GM21423 (cell line): ENCODE results near the gene GRB10.

ENCODE experiments used
- ATAC-seq: cut with Tn5 transposase; IDR thresholded peaks from one replicate; pipeline ENCODE4 v1.9.1; 2021; ENCODE audit warnings: mild to moderate bottlenecking, moderate library complexity; ENCODE audit not compliant: unreplicated experiment

The GRB10 gene

GRCh38 chr7:50658696-50659095 is 124.0 kb downstream of the GRB10 start:
- no peak for ATAC-seq

DNA sequence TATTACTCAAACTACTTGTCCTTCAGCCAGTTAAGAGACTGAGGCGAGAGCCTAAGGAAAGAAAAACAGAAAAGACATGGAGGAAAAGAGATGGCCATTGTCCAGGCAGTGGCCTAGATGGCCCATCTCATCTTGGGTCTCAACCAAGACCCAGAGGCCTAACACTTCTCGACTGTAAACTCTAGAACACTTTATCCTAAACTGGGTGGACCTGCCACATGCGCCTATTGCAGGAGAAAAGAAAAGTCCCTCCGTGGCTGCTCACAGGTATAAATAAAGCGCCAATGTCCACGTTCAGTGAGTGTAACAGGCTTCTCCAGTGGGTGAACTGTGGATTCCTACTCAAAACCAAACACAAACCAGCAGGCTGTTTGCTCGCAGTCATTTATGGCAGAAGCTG is 124.8 kb downstream of the GRB10 start:
- ATAC-seq, result no peak

DNA sequence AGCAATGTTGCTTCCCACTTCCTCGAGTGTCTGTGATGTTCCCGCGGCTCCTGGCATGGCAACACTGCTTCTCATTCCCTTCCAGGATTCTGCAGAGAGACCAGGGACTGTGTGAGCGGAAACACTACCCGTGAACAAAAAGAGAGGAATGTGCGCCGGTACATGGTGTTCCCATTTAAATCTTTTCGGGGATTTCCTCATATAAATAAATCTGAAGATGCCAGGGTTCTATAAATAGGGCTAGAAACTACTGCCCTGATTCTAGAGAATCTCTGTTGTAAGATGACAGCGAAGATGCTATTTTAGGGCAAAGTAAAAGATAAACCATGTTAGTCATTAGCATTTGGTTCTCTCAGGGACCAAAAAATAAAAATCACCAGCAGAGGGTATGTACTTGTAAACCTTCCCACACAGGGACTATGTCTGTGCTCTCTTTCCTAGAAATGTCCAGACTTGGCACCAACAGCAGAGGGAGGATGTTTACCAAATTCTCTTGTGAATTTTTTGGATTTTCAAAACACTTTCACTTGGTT is 125.3 kb downstream of the GRB10 start:
- ATAC-seq, result no peak

DNA sequence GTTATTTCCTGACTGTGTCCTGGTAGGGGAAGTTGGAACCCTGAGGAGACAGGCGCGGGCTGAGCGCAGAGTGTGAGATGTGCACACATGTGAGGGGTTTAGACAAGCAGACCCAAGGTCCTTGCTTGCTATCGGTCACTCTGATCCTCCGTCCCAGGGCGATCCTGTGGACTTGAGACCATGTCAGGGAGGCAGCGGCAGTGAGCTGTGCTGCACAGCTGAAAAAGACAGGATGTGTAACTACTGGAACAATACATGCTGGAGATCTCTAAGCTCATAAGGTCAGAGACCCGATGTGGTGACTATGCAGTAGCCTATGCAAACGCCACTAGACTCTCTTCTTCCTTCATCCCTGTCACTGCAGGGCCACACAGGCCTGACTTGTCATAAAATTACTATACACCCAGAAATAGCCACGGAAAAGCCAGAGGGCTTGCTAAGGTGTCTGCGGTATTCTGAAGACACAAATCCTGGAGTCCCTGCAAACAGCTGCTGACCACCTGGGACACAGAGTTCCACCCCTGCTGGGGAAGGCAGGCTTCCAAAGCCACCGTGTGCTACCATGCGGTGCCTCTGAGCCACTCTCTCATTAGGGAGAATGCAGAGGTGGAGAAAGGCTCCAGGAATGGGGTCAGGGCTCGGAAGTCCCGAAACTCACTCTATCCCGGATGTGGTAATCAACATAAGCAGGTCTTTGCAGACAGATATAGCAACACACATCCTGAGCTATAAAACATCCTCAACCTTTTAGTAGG is 126.4 kb downstream of the GRB10 start:
- no peak for ATAC-seq

GRCh38 chr7:50655490-50655889 is 127.2 kb downstream of the GRB10 start:
- no peak for ATAC-seq

- no peak for ATAC-seq
Observed at GRCh38 chr7:50655020-50655419, 127.7 kb downstream of the GRB10 start.

DNA sequence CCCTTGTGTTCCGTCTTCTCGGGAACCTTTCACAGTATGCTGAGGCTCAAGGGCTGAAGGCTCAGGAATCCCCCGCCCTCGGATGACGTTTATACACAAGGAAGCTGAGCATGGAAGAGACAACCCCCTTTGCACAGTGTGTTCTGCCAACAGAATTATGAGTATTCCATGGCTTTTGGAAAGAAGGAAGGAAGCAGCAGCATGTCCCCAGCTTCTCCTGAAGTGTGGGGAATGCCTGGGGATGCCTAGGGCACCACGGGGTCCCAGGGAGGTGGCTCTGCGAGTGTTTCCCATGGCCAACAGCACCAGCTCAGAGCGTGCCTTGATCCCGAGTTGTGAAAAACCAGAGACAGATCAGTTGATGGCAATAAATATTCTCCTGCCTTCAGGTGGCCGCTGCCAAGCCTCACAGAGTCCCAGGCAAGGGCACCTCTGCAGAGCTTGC is 128.7 kb downstream of the GRB10 start:
- ATAC-seq, result no peak

- ATAC-seq, result no peak
Observed at GRCh38 chr7:50653126-50653864, 129.4 kb downstream of the GRB10 start.

GRCh38 chr7:50652400-50653125 is 130.1 kb downstream of the GRB10 start:
- no peak for ATAC-seq

DNA sequence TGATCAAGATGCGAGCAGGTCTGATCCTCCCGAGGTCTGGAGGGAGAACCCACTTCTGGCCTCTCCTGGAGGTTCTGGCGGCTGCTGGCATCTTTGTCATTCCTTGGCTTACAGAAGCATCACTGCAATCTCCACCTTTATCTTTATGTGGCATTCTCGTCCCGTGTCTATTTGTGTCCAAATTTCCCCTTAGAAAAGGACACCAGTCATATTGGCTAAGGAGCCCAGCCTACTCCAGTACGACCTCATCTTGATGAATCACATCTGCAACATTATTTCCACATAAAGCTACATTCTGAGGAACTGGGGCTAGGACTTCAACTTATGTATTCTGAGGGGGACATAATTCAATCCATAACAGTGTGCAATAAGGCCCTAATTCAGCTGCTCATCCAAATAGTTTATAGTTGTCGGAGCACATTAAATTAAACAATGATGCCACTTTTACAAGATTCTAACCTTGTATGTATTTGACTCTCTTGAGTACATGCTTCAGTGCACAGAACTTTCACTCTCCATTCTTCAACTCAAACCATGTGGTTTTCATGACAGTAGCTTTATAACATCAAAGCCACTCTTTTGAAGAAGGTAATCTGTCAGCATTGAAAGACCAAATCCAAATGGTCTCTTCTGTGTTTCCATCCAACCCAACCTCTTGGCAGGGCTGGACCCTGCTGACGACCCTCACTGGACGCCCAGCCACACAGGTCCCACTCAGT is 131.3 kb downstream of the GRB10 start:
- ATAC-seq, result peak; percentile 47

- no peak for ATAC-seq
Observed at GRCh38 chr7:50650057-50650664, 132.5 kb downstream of the GRB10 start.

DNA sequence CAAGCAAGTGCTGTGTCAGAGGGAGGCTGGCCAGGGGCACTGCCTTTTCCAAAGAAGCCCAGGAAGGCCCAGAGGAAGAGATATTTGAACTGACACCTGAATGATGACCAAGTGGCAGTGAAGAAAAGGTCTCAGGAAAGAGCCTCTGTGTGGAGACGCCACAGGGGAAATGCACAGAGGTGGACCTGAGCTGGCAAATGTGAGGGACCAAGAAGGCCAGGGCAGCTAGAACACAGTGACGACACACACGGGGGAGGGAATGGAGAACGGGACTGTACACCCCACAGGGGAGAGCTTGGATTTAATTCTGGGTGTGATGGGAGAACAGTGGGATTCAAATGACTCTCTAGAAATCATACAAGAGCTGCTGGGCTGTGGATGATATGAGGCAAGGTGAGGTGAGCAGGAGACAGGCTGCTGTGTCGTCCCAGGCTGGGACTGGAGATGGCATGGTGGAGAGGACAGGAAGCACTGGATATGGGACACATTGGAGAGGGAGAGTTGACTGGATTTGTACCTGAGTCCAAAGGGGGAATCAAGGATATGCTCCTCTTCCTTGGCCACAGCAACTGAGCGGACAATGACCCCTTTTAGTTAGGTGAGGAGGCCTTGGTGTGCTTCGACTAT is 133.3 kb downstream of the GRB10 start:
- no peak for ATAC-seq

DNA sequence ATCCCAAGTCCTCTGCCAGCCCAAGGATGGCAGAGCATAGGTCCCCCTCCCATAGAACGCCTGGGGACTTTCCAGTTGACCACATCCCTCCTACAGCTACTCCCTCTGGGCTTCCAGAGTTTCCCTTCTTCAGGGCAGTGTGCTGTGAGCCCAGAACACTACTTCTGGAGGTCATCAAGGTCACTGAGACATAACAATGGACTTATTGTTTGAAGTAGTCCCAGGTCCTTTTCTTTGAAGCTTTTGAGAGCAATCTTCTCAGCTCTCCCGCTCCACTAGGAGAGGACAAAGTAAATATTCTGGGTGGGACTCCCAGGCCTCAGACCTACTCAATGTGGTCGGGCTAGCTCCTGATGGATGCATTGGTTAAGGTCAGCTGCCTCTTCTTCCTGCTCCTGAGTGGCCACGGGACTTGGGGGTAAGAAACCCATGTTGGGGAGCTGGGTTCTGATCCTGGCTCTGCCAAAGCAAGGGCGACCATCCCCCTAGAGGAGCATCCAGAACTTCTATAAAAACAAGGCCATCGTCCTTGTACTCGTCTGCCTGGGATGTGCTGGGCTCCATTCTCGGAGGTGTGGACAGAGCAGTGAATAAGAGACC is 134.0 kb downstream of the GRB10 start:
- no peak for ATAC-seq

- no peak for ATAC-seq
Observed at GRCh38 chr7:50648076-50648475, 134.6 kb downstream of the GRB10 start.

GRCh38 chr7:50647286-50647980 is 135.3 kb downstream of the GRB10 start:
- ATAC-seq, result no peak

DNA sequence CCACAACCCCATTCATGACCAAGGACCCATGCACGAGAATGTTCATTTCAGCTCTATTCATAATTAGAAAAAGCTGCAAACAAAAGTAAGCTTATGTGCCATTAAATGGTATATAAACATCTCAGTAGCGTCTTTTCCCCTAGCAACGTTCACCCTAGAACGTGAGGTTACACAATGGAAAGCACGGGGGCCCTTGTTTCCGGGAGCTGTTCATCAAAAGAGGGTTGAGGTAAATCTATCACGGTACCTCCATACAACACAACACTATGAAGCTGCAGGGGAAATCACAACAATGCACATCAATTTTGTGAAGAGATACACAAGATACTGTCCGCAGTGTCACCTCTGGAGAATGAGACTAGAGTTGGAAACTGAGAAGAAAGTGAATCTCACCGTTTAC is 136.6 kb downstream of the GRB10 start:
- ATAC-seq, result no peak

- no peak for ATAC-seq
Observed at GRCh38 chr7:50645186-50645585, 137.5 kb downstream of the GRB10 start.

DNA sequence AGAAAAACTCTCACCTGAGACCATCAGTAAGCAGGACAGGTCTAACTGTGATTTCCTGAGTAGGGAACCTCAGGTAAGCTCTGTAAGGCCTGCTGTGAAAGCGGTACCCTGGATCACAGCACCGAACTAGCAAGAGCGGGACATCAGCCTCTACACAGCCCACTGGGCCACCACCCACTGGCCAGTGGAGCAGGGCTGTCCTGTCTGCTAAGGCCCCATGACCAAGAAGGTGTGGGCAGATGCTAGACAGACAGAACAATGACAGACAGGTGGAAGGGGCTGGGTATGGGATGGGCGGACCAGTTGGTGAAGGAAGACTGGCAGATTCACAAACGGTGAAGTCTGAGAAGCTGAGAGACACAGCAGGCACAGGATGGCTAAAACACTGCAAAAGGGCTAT is 138.1 kb downstream of the GRB10 start:
- no peak for ATAC-seq

DNA sequence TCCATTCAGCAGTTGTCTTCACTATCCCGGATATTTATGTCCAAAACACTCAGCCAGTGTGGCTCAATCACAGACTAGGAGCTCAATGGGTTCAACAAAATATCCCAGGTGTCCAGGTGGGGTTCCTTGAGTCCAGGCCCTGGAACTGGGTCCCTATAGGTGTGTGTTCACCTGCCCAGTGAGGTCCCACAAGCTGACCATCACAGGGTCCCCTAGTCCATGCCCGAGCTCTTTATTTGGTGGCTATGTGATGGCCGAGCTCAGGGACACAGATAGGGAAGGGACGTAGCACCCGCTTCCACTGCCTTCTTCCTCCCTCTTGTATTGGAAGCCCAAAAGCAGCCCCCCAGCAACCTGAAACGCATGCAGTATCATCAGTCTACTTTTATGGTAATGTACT is 138.6 kb downstream of the GRB10 start:
- ATAC-seq, result no peak
